ELR (cell line): ENCODE data around the gene ZHX3.

ENCODE experiments used
- DNase-seq: peaks from one replicate; pipeline ENCODE4 v3.0.0-alpha.2; 2015; ENCODE audit warnings: low read depth

Gene ZHX3

GRCh38 chr20:41170386-41171105 lies 147.0 kb downstream of the ZHX3 start:
- DNase-seq = no peak

DNA sequence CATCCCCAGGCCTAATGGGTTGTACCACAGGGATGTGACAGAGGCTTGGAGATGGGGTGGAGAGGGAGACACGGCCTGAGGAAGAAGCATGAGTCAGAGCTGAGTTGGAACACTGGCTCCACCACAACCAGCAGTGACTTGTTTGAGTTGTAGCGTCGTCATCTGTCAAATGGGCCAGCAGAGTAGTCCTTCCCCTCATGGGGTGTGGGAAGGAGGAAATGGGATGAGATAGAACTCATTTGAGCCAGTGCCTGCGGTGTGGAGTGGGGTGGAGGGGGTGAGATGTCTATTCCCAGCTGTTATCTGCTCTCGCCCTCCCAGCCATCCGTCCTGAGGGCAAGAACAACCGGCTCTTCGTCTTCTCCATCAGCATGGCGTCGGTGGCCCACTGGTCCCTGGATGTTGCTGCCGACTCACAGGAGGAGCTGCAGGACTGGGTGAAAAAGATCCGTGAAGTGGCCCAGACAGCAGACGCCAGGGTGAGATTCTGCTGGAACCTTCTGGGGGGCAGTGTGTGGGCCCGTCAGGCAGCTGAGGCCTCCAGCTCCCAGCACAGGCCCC lies 147.7 kb downstream of the ZHX3 start:
- peak; percentile 88 for DNase-seq

DNA sequence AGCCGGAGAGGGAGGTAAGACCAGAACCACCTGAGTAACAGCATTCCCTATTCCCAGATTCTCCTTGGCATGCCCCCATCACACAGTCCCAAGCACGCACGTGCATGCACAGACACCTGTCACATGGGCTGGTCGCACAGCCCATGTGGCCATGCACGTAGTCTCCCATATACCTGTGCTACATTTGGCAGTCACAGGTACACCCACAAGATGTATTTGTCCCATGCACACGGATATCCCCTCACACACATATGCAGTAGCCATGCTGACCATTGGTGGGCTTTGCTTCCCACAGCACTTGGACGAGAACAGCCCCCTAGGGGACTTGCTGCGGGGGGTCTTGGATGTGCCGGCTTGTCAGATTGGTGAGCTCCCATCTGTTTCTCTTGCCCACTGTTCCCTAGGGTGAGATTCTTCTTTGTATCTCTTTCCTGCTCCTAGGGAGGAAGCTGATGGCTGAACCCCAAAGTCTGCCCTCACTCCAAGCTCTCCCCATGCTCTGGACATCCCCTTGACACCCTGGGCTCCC lies 148.3 kb downstream of the ZHX3 start:
- DNase-seq = no peak

GRCh38 chr20:41168281-41169161 lies 149.0 kb downstream of the ZHX3 start:
- no peak for DNase-seq

GRCh38 chr20:41167481-41168253 lies 149.9 kb downstream of the ZHX3 start:
- no peak for DNase-seq

DNA sequence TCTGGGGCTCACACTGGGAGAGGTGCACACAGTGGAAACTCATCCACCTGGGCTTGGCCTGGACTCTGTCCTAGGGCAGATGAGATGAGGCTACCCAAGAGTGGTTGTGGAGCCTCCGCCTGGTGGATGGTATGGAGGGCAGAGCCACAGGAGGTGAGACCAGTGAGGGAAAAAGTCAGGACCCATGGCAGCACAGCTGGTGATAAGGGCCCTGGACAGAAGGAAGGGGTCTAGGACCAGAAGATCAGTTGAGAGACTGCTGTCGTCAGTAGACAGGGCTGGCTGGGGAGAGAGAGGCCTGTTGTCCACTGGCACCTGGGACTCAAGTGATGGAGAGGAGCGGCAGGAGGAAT lies 150.4 kb downstream of the ZHX3 start:
- DNase-seq = no peak

GRCh38 chr20:41166201-41167117 lies 151.1 kb downstream of the ZHX3 start:
- DNase-seq = no peak

DNA sequence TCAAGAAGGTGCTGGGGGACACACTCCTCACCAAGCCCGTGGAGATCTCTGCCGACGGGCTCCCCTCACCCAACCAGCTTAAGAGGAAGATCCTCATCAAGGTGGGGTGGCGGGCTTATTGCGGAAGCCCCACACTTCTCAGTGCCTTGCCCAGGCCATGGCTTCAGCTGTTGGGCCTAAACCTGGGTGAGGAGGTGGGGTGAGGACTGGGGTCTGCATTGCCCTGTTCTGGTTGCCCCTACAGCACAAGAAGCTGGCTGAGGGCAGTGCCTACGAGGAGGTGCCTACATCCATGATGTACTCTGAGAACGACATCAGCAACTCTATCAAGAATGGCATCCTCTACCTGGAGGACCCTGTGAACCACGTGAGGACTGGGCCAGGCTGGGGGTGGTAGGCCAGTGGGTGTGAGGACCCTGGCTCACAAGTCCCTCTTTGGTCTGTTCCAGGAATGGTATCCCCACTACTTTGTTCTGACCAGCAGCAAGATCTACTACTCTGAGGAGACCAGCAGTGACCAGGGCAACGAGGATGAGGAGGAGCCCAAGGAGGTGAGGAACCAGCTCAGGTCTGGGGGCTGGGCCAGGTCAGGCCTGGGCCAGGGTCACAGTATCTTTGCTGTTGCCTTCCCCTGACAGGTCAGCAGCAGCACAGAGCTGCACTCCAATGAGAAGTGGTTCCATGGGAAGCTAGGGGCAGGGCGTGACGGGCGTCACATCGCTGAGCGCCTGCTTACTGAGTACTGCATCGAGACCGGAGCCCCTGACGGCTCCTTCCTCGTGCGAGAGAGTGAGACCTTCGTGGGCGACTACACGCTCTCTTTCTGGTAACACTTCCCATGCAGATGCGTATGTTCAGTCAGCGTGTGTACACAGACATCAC lies 152.3 kb downstream of the ZHX3 start:
- no peak for DNase-seq

- DNase-seq = no peak
These were observed 153.7 kb downstream of the ZHX3 start for GRCh38 chr20:41163821-41164220.

GRCh38 chr20:41162396-41162795 lies 155.1 kb downstream of the ZHX3 start:
- no peak for DNase-seq

DNA sequence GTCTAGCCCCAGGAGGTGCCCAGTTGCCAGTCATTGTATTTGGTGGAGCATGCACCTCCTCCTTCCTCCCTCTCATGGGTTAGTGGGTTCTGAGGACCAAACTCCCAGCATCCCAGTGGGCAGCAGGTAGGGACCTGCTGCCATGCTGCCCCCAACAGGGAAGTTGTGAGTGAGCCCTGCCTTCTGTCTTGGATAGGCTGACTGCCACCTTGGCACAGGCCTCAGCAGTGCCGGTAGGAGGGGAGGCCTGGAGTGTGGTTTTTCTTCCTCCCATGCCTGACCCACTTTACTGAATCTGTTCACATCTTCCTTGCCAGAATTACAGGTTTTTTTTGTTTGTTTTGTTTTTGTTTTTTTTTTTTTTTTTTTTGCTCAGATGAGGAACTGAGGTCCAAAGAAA lies 155.6 kb downstream of the ZHX3 start:
- DNase-seq = no peak

DNA sequence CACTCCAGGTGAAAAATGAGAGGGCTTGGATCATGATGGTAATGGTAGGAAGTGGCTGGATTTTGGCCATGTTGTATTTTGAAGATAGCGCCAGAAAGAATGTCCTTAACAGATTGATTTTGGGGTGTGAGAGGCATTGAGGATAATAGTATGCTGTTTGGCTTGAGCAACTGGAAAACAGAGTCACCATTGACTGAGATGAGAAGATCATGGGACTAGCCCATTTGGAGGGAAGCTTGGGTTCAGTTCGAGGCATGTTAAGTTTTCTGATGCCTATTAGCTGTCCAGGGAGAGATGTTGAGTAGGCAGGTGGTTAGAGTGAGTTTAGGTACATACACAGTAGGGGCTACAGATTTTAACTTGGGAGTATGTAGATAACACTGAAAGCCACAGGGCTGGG lies 156.8 kb downstream of the ZHX3 start:
- DNase-seq = no peak

GRCh38 chr20:41159547-41159946 lies 158.0 kb downstream of the ZHX3 start:
- DNase-seq = no peak

- DNase-seq = no peak
These were observed 159.4 kb downstream of the ZHX3 start for GRCh38 chr20:41158082-41158625.

- no peak for DNase-seq
These were observed 162.3 kb downstream of the ZHX3 start for GRCh38 chr20:41155261-41155660.

GRCh38 chr20:41154436-41155176 lies 162.9 kb downstream of the ZHX3 start:
- no peak for DNase-seq

GRCh38 chr20:41152108-41152757 lies 165.3 kb downstream of the ZHX3 start:
- no peak for DNase-seq

DNA sequence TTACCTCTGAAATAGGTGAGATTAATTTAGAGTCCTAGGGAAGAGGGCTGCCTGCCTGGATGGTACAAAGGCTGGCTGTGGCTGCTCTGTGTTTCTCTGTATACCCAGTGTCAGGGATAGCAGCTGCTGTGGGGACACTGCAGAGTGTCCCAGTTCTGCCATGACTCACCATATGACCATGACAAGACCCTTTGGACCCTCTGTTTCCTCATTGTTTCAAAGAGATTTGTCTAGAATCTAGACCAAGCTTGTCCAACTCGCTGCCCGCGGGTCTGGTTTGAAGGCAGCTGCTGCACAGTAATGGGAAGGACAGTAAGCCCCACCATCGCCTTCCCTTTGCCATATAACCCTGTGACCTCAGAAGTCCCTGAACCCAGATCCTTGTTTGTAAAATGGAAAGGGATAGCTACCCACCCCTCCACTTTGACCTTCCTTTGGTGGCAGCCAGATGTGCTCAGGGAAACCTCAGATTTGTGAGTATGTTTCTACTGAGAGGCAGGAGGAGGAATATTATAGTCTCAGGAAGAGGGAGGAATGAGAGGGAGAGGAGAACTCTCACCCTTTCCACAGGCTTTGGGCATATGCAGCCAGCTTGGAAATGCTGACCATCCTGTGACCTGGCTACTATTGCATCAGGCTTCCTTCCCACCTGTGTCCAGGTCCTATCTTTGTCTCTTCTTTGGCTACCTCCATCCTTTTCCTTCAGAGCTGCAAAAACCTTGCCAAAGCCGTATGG lies 166.2 kb downstream of the ZHX3 start:
- no peak for DNase-seq
